PC-9 (cell line): ENCODE measurements around the gene CDKN1A. TPM values are rescaled to one million over a fixed set of nuclear protein-coding genes. Genes with fewer than 3 reads are reported as not detected.
"Not testable (repeated sequence)": the region's sequence is repeated elsewhere in the genome, so short reads cannot be mapped to it uniquely, and the experiment has no call there.

Experiments used
- BruUV-seq: library from RNA; stranded (reverse); fragments of 400-500 nt; replicated peaks from 2 replicates; lab custom pipeline; 2021; lab: Mats Ljungman, UMichigan
- CTCF ChIA-PET: fragments of 300-600 bp; sonication (Branson Sonifier 250); formaldehyde crosslinking; loops from one replicate; lab custom pipeline; 2022; ENCODE audit warnings: antibody characterized with exemption; lab: Charles Lee
- POLR2A ChIA-PET: fragments of 300-600 bp; sonication (Branson Sonifier 250); formaldehyde crosslinking; loops from one replicate; lab custom pipeline; 2022; ENCODE audit warnings: antibody characterized with exemption; ENCODE audit not compliant: unreplicated experiment; lab: Charles Lee
- DNase-seq, 2 experiments: peaks; one replicate each; pipeline versions ENCODE4 v3.0.0 to v3.0.0-alpha.2; 2015 to 2022; ENCODE audit warnings: mixed read lengths in 1 of 2
- H2AFZ ChIP-seq: fragments of 200-600 bp; sonication (generic); 2 replicates; pipeline ENCODE4 v1.8.1; 2017; ENCODE audit warnings: antibody characterized with exemption
- H3F3A ChIP-seq: fragments of 200-600 bp; sonication (generic); 2 replicates; pipeline ENCODE4 v1.8.1; 2017; ENCODE audit warnings: antibody characterized with exemption, mild to moderate bottlenecking, low read depth; ENCODE audit not compliant: insufficient read depth
- H3K27ac ChIP-seq: fragments of 200-600 bp; sonication (generic); 2 replicates; pipeline ENCODE4 v1.6.1; 2016; ENCODE audit warnings: mixed run types
- H3K27me3 ChIP-seq: fragments of 200-600 bp; sonication (generic); 2 replicates; pipeline ENCODE4 v1.6.1; 2016; ENCODE audit warnings: low read depth, mixed run types; ENCODE audit not compliant: insufficient read depth
- H3K36me3 ChIP-seq: fragments of 200-600 bp; sonication (generic); 2 replicates; pipeline ENCODE4 v1.6.1; 2016; ENCODE audit warnings: low read depth, mixed run types
- H3K4me1 ChIP-seq: fragments of 200-600 bp; sonication (generic); replicated peaks from 2 replicates; pipeline ENCODE4 v1.6.1; 2016; ENCODE audit warnings: mixed run types; ENCODE audit not compliant: insufficient read depth
- H3K4me2 ChIP-seq: fragments of 200-600 bp; sonication (generic); 2 replicates; pipeline ENCODE4 v1.6.1; 2017; ENCODE audit warnings: mixed run types
- H3K4me3 ChIP-seq: fragments of 200-600 bp; sonication (generic); 2 replicates; pipeline ENCODE4 v1.6.1; 2016; ENCODE audit warnings: mixed run types
- H3K79me2 ChIP-seq: fragments of 200-600 bp; sonication (generic); 2 replicates; pipeline ENCODE4 v1.6.1; 2017; ENCODE audit warnings: low read depth, mixed run types
- H3K9me2 ChIP-seq: fragments of 200-600 bp; sonication (generic); 2 replicates; pipeline ENCODE4 v1.8.1; 2017; ENCODE audit warnings: mild to moderate bottlenecking; ENCODE audit not compliant: insufficient read depth
- H3K9me3 ChIP-seq: fragments of 200-600 bp; sonication (generic); 2 replicates; pipeline ENCODE4 v1.8.1; 2016; ENCODE audit warnings: low read depth; ENCODE audit not compliant: insufficient read depth
- H4K20me1 ChIP-seq: fragments of 200-600 bp; sonication (generic); 2 replicates; pipeline ENCODE4 v1.8.1; 2017; ENCODE audit not compliant: insufficient read depth
- EZH2 ChIP-seq: fragments of 200-600 bp; sonication (generic); IDR thresholded peaks from 2 replicates; pipeline ENCODE4 v1.8.0; 2017; ENCODE audit warnings: antibody characterized with exemption, low read depth
- intact Hi-C: fragments of 100-400 bp; cut with micrococcal nuclease; formaldehyde crosslinking; loops from one replicate; pipeline ENCODE4 v1.10.0; 2022; ENCODE audit not compliant: unreplicated experiment
- total RNA-seq: library from RNA; stranded (reverse); gene quantifications from 2 replicates; pipeline ENCODE4 v1.2.3, GENCODE V29; 2021
- TF ChIP-seq, protein P1 (sequence below): fragments of 200-600 bp; sonication (generic); conservative IDR thresholded peaks from 2 replicates; pipeline ENCODE4 v1.6.1; 2017; ENCODE audit warnings: mixed run types, antibody characterized with exemption, mild to moderate bottlenecking, moderate library complexity

The CDKN1A gene
- total RNA-seq, 1 experiment from 2014 or later: 14.8 TPM

- Histone ChIP-seq H4K20me1 (no peaks in the 10 kb centered on the region), H3K79me2 (no peaks in the 10 kb centered on the region), H3K4me1 (peaks cover 12% of the 10 kb centered on the region), H3K36me3 (no peaks in the 10 kb centered on the region), H3K9me2 (no peaks in the 10 kb centered on the region), H3F3A (no peaks in the 10 kb centered on the region; the same call in 1 of the 2 replicates), H2AFZ (no peak overlapping the region), H3K9me3 (no peaks in the 10 kb centered on the region), H3K27me3 (no peaks in the 10 kb centered on the region), H3K27ac (no peak overlapping the region), H3K4me3 (no peak overlapping the region), H3K4me2 (no peak overlapping the region)
- intact Hi-C loops: no loop called here
- CTCF ChIA-PET: no interaction called here
- BruUV-seq: no TSS peak
- POLR2A ChIA-PET: no interaction called here
- no peak for TF ChIP-seq EZH2
- TF ChIP-seq, protein P1, sequence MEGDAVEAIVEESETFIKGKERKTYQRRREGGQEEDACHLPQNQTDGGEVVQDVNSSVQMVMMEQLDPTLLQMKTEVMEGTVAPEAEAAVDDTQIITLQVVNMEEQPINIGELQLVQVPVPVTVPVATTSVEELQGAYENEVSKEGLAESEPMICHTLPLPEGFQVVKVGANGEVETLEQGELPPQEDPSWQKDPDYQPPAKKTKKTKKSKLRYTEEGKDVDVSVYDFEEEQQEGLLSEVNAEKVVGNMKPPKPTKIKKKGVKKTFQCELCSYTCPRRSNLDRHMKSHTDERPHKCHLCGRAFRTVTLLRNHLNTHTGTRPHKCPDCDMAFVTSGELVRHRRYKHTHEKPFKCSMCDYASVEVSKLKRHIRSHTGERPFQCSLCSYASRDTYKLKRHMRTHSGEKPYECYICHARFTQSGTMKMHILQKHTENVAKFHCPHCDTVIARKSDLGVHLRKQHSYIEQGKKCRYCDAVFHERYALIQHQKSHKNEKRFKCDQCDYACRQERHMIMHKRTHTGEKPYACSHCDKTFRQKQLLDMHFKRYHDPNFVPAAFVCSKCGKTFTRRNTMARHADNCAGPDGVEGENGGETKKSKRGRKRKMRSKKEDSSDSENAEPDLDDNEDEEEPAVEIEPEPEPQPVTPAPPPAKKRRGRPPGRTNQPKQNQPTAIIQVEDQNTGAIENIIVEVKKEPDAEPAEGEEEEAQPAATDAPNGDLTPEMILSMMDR: no peak
- DNase-seq: peak in 1 of 2 experiments; percentile 21
These were observed 24.1 kb downstream of the CDKN1A start for GRCh38 chr6:36702656-36703055.

- Histone ChIP-seq H3K9me2 (no peaks in the 10 kb centered on the region), H3F3A (no peaks in the 10 kb centered on the region; the same call in 1 of the 2 replicates), H3K79me2 (no peaks in the 10 kb centered on the region), H3K4me2 (no peak overlapping the region), H3K27me3 (no peaks in the 10 kb centered on the region), H3K4me3 (no peak overlapping the region), H3K27ac (no peak overlapping the region), H3K36me3 (no peaks in the 10 kb centered on the region), H3K4me1 (peaks cover 12% of the 10 kb centered on the region), H3K9me3 (no peaks in the 10 kb centered on the region), H4K20me1 (no peaks in the 10 kb centered on the region), H2AFZ (no peak overlapping the region)
- no peak for DNase-seq
- CTCF ChIA-PET: no interaction called here
- no peak for TF ChIP-seq EZH2
- TF ChIP-seq, protein P1: no peak
- no TSS peak for BruUV-seq
- POLR2A ChIA-PET: no interaction called here
- intact Hi-C loops: no loop called here
These were observed 24.6 kb downstream of the CDKN1A start for GRCh38 chr6:36703081-36703606.

DNA sequence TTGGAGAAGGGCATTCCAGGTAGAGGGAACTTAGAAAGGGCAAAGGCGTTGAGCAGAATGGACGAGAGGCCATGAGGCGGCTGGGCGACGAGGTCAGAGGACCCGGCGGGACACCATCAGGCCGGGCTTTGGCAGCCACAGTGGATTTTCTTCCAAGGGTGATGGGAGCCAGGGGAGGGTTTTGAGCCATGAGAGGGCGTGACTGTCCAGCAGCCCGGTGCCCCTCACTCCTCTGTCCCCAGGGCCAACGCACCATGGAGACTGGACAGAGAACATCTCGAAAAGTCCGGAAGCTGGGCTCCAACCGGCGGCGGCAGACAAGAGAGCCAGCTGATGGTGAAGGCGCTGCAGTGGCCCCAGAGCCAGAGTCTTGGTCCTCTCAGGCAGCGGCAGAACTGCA, 25.5 kb downstream of the CDKN1A start:
- Histone ChIP-seq H3K36me3 (no peaks in the 10 kb centered on the region), H2AFZ (no peak overlapping the region), H3K9me3 (no peaks in the 10 kb centered on the region), H3K4me3 (no peak overlapping the region), H3K4me1 (peaks cover 12% of the 10 kb centered on the region), H3F3A (no peaks in the 10 kb centered on the region; the same call in 1 of the 2 replicates), H3K9me2 (no peaks in the 10 kb centered on the region), H3K27me3 (no peaks in the 10 kb centered on the region), H3K27ac (no peak overlapping the region), H3K4me2 (no peak overlapping the region), H3K79me2 (no peaks in the 10 kb centered on the region), H4K20me1 (no peaks in the 10 kb centered on the region)
- TF ChIP-seq EZH2: no peak
- TF ChIP-seq, protein P1: no peak
- POLR2A ChIA-PET: no interaction called here
- CTCF ChIA-PET: no interaction called here
- BruUV-seq: no TSS peak
- peak in 1 of 2 experiments; percentile 9 for DNase-seq
- intact Hi-C loops: no loop called here

GRCh38 chr6:36704961-36705577, 26.6 kb downstream of the CDKN1A start:
- H3K36me3 ChIP-seq, H3K79me2 ChIP-seq, POLR2A ChIA-PET, H4K20me1 ChIP-seq, H3K4me3 ChIP-seq, H3K27me3 ChIP-seq, H3F3A ChIP-seq, intact Hi-C loops, H3K4me2 ChIP-seq, BruUV-seq, CTCF ChIA-PET, H2AFZ ChIP-seq, H3K27ac ChIP-seq, DNase-seq, H3K9me2 ChIP-seq, H3K9me3 ChIP-seq: not testable (repeated sequence)
- H3K4me1 ChIP-seq: peaks cover 12% of the 10 kb centered on the region
